Esophagus squamous epithelium (tissue), 4 donors: Measurements from ENCODE around the gene LTBP1.

Experiments
- POLR2A ChIP-seq, 4 donors: fragments of 450-650 bp; IDR thresholded peaks; one replicate each; pipeline ENCODE4 v1.6.1; 2017; ENCODE audit warnings: antibody characterized with exemption in 4 of 4, mild to moderate bottlenecking in 4 of 4, moderate library complexity in 3 of 4
- TF ChIP-seq, protein P1 (sequence below), 6 experiments: fragments of 450-650 bp in 4 of 6; fragments of 200-600 bp in 2 of 6; sonication (generic) in 2 of 6; IDR thresholded peaks; one replicate each; pipeline ENCODE4 v1.5.1; 2016 to 2019; ENCODE audit warnings: antibody characterized with exemption in 6 of 6, mild to moderate bottlenecking in 4 of 6, moderate library complexity in 4 of 6

GRCh38 chr2:33443274-33443829 is 496.6 kb downstream of the LTBP1 start:
- TF ChIP-seq POLR2A (IDR thresholded peaks at IDR 0.05), result no peak
- TF ChIP-seq, protein P1, sequence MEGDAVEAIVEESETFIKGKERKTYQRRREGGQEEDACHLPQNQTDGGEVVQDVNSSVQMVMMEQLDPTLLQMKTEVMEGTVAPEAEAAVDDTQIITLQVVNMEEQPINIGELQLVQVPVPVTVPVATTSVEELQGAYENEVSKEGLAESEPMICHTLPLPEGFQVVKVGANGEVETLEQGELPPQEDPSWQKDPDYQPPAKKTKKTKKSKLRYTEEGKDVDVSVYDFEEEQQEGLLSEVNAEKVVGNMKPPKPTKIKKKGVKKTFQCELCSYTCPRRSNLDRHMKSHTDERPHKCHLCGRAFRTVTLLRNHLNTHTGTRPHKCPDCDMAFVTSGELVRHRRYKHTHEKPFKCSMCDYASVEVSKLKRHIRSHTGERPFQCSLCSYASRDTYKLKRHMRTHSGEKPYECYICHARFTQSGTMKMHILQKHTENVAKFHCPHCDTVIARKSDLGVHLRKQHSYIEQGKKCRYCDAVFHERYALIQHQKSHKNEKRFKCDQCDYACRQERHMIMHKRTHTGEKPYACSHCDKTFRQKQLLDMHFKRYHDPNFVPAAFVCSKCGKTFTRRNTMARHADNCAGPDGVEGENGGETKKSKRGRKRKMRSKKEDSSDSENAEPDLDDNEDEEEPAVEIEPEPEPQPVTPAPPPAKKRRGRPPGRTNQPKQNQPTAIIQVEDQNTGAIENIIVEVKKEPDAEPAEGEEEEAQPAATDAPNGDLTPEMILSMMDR (IDR thresholded peaks at IDR 0.05), result no peak
